GM19328 (cell line): ENCODE data around the gene FHDC1.

Experiments used
- ATAC-seq: cut with Tn5 transposase; IDR thresholded peaks from one replicate; pipeline ENCODE4 v1.9.1; 2021; ENCODE audit warnings: mild to moderate bottlenecking, moderate library complexity; ENCODE audit not compliant: unreplicated experiment

FHDC1 gene

GRCh38 chr4:153027866-153028265 is 91.7 kb downstream of the FHDC1 start:
- no peak for ATAC-seq

GRCh38 chr4:153028535-153028934 is 92.4 kb downstream of the FHDC1 start:
- no peak for ATAC-seq
